IMR-90 (cell line): Measurements from ENCODE around the gene TNK2. TPM values are rescaled to one million over a fixed set of nuclear protein-coding genes. Genes with fewer than 3 reads are reported as not detected.

ENCODE experiments used
- ATAC-seq: fragments of 200-7000 bp; cut with Tn5 transposase; 2 replicates; pipeline ENCODE4 v1.9.1; 2020; ENCODE audit warnings: low read depth, mild to moderate bottlenecking, moderate library complexity
- BruUV-seq: library from RNA; stranded (reverse); fragments of 400-500 nt; replicated peaks from 2 replicates; lab custom pipeline; 2021; lab: Mats Ljungman, UMichigan
- CTCF ChIA-PET: fragments of 300-600 bp; formaldehyde crosslinking; extraction: SDS; loops from one replicate; lab custom pipeline; 2021; ENCODE audit warnings: antibody characterized with exemption; lab: Yijun Ruan, JAX
- POLR2A ChIA-PET: fragments of 300-600 bp; sonication (Branson Sonifier 250); formaldehyde crosslinking; loops from one replicate; lab custom pipeline; 2022; ENCODE audit warnings: antibody characterized with exemption; ENCODE audit not compliant: unreplicated experiment; lab: Charles Lee
- DNase-seq: peaks from one replicate; pipeline ENCODE4 v3.0.0; 2013
- H2AFZ ChIP-seq: replicated peaks from 2 replicates; pipeline ENCODE3; 2013; ENCODE audit warnings: low read length, mild to moderate bottlenecking; ENCODE audit not compliant: poor library complexity
- H2AK5ac ChIP-seq: 2 replicates; pipeline ENCODE4 v1.6.1; 2013; ENCODE audit warnings: low read depth, low read length, inconsistent platforms
- H2AK9ac ChIP-seq: replicated peaks from 2 replicates; pipeline ENCODE3; 2013; ENCODE audit warnings: mild to moderate bottlenecking, low read depth, low read length, moderate library complexity; ENCODE audit not compliant: poor library complexity
- H2BK120ac ChIP-seq: 2 replicates; pipeline ENCODE4 v1.6.1; 2013; ENCODE audit warnings: low read depth, low read length, inconsistent platforms
- H2BK15ac ChIP-seq: 3 replicates; pipeline ENCODE4 v1.6.1; 2013; ENCODE audit warnings: low read depth, low read length, inconsistent platforms
- H2BK20ac ChIP-seq: 2 replicates; pipeline ENCODE4 v1.6.1; 2013; ENCODE audit warnings: low read depth, mild to moderate bottlenecking, inconsistent platforms, low read length, moderate library complexity
- H2BK5ac ChIP-seq: 2 replicates; pipeline ENCODE4 v1.6.1; 2013; ENCODE audit warnings: mild to moderate bottlenecking, low read depth, low read length, inconsistent platforms; ENCODE audit not compliant: poor library complexity, severe bottlenecking
- H3K14ac ChIP-seq: replicated peaks from 2 replicates; pipeline ENCODE4 v1.6.1; 2013; ENCODE audit warnings: low read depth, low read length, inconsistent platforms
- H3K18ac ChIP-seq: 2 replicates; pipeline ENCODE4 v1.6.1; 2013; ENCODE audit warnings: low read depth, low read length, control low read depth
- H3K23ac ChIP-seq: 2 replicates; pipeline ENCODE4 v1.6.1; 2013; ENCODE audit warnings: low read depth, low read length, inconsistent platforms
- H3K27ac ChIP-seq: 2 replicates; pipeline ENCODE4 v1.5.1; 2013; ENCODE audit warnings: mild to moderate bottlenecking, control low read depth, low read length; ENCODE audit not compliant: insufficient read depth
- H3K27me3 ChIP-seq: 2 replicates; pipeline ENCODE4 v1.6.1; 2013; ENCODE audit warnings: low read length; ENCODE audit not compliant: control insufficient read depth, insufficient read depth
- H3K36me3 ChIP-seq: 2 replicates; pipeline ENCODE4 v1.6.1; 2013; ENCODE audit warnings: low read length, mixed read lengths; ENCODE audit not compliant: control insufficient read depth, insufficient read depth
- H3K4ac ChIP-seq: 2 replicates; pipeline ENCODE4 v1.6.1; 2013; ENCODE audit warnings: low read depth, low read length, inconsistent platforms
- H3K4me1 ChIP-seq: 2 replicates; pipeline ENCODE4 v1.6.1; 2013; ENCODE audit warnings: low read length, mixed read lengths; ENCODE audit not compliant: control insufficient read depth, insufficient read depth
- H3K4me2 ChIP-seq: 2 replicates; pipeline ENCODE4 v1.6.1; 2013; ENCODE audit warnings: low read depth, mild to moderate bottlenecking, control low read depth, low read length, moderate library complexity
- H3K4me3 ChIP-seq: 2 replicates; pipeline ENCODE4 v1.5.1; 2013; ENCODE audit warnings: low read depth, mild to moderate bottlenecking, control low read depth, low read length, moderate library complexity; ENCODE audit not compliant: insufficient read depth
- H3K56ac ChIP-seq: 2 replicates; pipeline ENCODE4 v1.6.1; 2013; ENCODE audit warnings: low read length, inconsistent platforms; ENCODE audit not compliant: insufficient read depth; ENCODE audit errors: extremely low read depth
- H3K79me1 ChIP-seq, 2 experiments: 2 replicates each; pipeline ENCODE4 v1.6.1; 2013; ENCODE audit warnings: low read length in 2 of 2, inconsistent platforms in 1 of 2, low read depth in 1 of 2
- H3K9ac ChIP-seq: 2 replicates; pipeline ENCODE4 v1.6.1; 2013; ENCODE audit warnings: low read depth, low read length, control low read depth
- H3K9me1 ChIP-seq: 2 replicates; pipeline ENCODE4 v1.6.1; 2013; ENCODE audit warnings: low read length, inconsistent platforms; ENCODE audit not compliant: insufficient read depth
- H3K9me3 ChIP-seq: 2 replicates; pipeline ENCODE4 v1.6.1; 2013; ENCODE audit warnings: low read length; ENCODE audit not compliant: control insufficient read depth, insufficient read depth
- H4K20me1 ChIP-seq: 2 replicates; pipeline ENCODE4 v1.6.1; 2013; ENCODE audit warnings: low read length, inconsistent platforms; ENCODE audit not compliant: insufficient read depth
- H4K5ac ChIP-seq: 2 replicates; pipeline ENCODE4 v1.6.1; 2013; ENCODE audit warnings: mild to moderate bottlenecking, low read depth, low read length, control low read depth
- H4K8ac ChIP-seq, 2 experiments: 2 replicates each; pipeline ENCODE4 v1.6.1; 2013; ENCODE audit warnings: low read depth in 2 of 2, low read length in 2 of 2, control low read depth in 1 of 2, inconsistent platforms in 1 of 2
- H4K91ac ChIP-seq: 2 replicates; pipeline ENCODE4 v1.6.1; 2013; ENCODE audit warnings: low read depth, low read length, inconsistent platforms; ENCODE audit not compliant: insufficient read depth
- BHLHE40 ChIP-seq: fragments of 150-350 bp; IDR thresholded peaks from 2 replicates; pipeline ENCODE4 v1.6.1; 2016; ENCODE audit warnings: mild to moderate bottlenecking, low read depth, low read length
- CEBPB ChIP-seq: IDR thresholded peaks from 2 replicates; pipeline ENCODE4 v1.6.1; 2012; ENCODE audit warnings: low read depth, low read length, improper control_type of control experiment
- CHD1 ChIP-seq: IDR thresholded peaks from 2 replicates; pipeline ENCODE4 v1.6.1; 2012; ENCODE audit warnings: low read depth, low read length, improper control_type of control experiment
- CTCF ChIP-seq: conservative IDR thresholded peaks from 2 replicates; pipeline ENCODE4 v1.5.1; 2012; ENCODE audit warnings: mild to moderate bottlenecking, low read depth, low read length, improper control_type of control experiment
- ELK1 ChIP-seq: fragments of 150-350 bp; IDR thresholded peaks from 2 replicates; pipeline ENCODE4 v1.6.1; 2016; ENCODE audit warnings: low read depth, mild to moderate bottlenecking, low read length, moderate library complexity, borderline replicate concordance
- FOS ChIP-seq: fragments of 150-350 bp; IDR thresholded peaks from 2 replicates; pipeline ENCODE4 v1.6.1; 2016; ENCODE audit warnings: low read depth, low read length
- MAFK ChIP-seq: IDR thresholded peaks from 2 replicates; pipeline ENCODE4 v1.6.1; 2012; ENCODE audit warnings: low read depth, low read length, improper control_type of control experiment
- MAZ ChIP-seq: IDR thresholded peaks from 2 replicates; pipeline ENCODE4 v1.6.1; 2012; ENCODE audit warnings: low read depth, mild to moderate bottlenecking, low read length, improper control_type of control experiment, moderate library complexity, borderline replicate concordance
- MXI1 ChIP-seq: IDR thresholded peaks from 2 replicates; pipeline ENCODE4 v1.6.1; 2012; ENCODE audit warnings: low read depth, mild to moderate bottlenecking, low read length, moderate library complexity, borderline replicate concordance
- NFE2L2 ChIP-seq: fragments of 150-350 bp; IDR thresholded peaks from 2 replicates; pipeline ENCODE4 v1.6.1; 2016; ENCODE audit warnings: low read depth, mild to moderate bottlenecking, low read length
- POLR2A ChIP-seq: IDR thresholded peaks from 2 replicates; pipeline ENCODE4 v1.6.1; 2012; ENCODE audit warnings: mild to moderate bottlenecking, low read depth, low read length
- RAD21 ChIP-seq: IDR thresholded peaks from 2 replicates; pipeline ENCODE4 v1.6.1; 2012; ENCODE audit warnings: low read length, improper control_type of control experiment
- RCOR1 ChIP-seq: IDR thresholded peaks from 2 replicates; pipeline ENCODE4 v1.6.1; 2012; ENCODE audit warnings: mild to moderate bottlenecking, low read length, improper control_type of control experiment; ENCODE audit not compliant: insufficient replicate concordance
- RFX5 ChIP-seq: IDR thresholded peaks from 2 replicates; pipeline ENCODE4 v1.8.0; 2012; ENCODE audit warnings: low read depth, mild to moderate bottlenecking, low read length, moderate library complexity
- USF2 ChIP-seq: fragments of 150-350 bp; IDR thresholded peaks from 2 replicates; pipeline ENCODE4 v1.6.1; 2017; ENCODE audit warnings: mild to moderate bottlenecking, antibody characterized with exemption, low read length, low read depth
- WGBS, 2 experiments: methylation state at CpG; one replicate each; pipeline versions ENCODE4 v1.1.5 to v1.1.7; 2013; ENCODE audit warnings: missing lambda C conversion rate in 2 of 2; ENCODE audit not compliant: insufficient read length in 1 of 2; ENCODE audit errors: extremely low coverage in 2 of 2; 5-methylcytosine and 5-hydroxymethylcytosine counted together
- dilution Hi-C: fragments of 300-500 bp; cut with HindIII; formaldehyde crosslinking; loops from one replicate; pipeline ENCODE4 v1.14.3; 2018; ENCODE audit warnings: low sequenced_read_pairs; ENCODE audit not compliant: unreplicated experiment
- in situ Hi-C: fragments of 300-500 bp; cut with MboI; formaldehyde crosslinking; loops from 3 replicates; pipeline ENCODE4 v1.14.3; 2019; ENCODE audit warnings: low sequenced_read_pairs, inconsistent platforms, mixed read lengths
- intact Hi-C: fragments of 100-400 bp; cut with micrococcal nuclease; formaldehyde crosslinking; loops from 2 replicates; pipeline ENCODE4 v1.10.0; 2022
- polyA plus RNA-seq, 3 experiments: library from polyadenylated mRNA; depleted of rRNA; stranded (reverse); fragments of >200 nt; gene quantifications; 2 replicates each; pipeline ENCODE4 v1.2.3, GENCODE V29; 2012; ENCODE audit warnings: low replicate concordance in 1 of 3
- total RNA-seq: library from RNA; depleted of rRNA; stranded (reverse); fragments of >200 nt; gene quantifications from 2 replicates; pipeline ENCODE4 v1.2.3, GENCODE V29; 2012

TNK2 gene
- total and polyA plus RNA-seq, 2 of the 4 experiments (the other 2 are of a cell fraction): 2.2 to 13.8 TPM

- H2BK5ac ChIP-seq: no peak overlapping the region
- H3K4me1 ChIP-seq: no peaks in the 10 kb centered on the region
- no peak overlapping the region for H3K14ac ChIP-seq
- no peak overlapping the region for H4K5ac ChIP-seq
- H4K91ac ChIP-seq: no peak overlapping the region
- DNase-seq (no peak), ATAC-seq (no peak)
- in situ Hi-C loops (no loop called here), dilution Hi-C loops (no loop called here), intact Hi-C loops (no loop called here)
- WGBS, 2 experiments: 89% methylated on average over 8 of the region's 28 CpGs; no CpG with 5 or more reads in 1 of the 2 experiments
- H3K36me3 ChIP-seq: peaks cover 34% of the 10 kb centered on the region; the same call in 1 of the 2 replicates
- BruUV-seq: no TSS peak
- no peak overlapping the region for H3K4me2 ChIP-seq
- H3K18ac ChIP-seq: no peak overlapping the region
- POLR2A ChIA-PET: no interaction called here
- no peak overlapping the region for H3K9ac ChIP-seq
- H3K79me1 ChIP-seq: peaks cover 0 to 9% of the 10 kb centered on the region in 2 experiments; a peak in 1 of 4 replicates
- H3K23ac ChIP-seq: no peak overlapping the region
- H3K9me1 ChIP-seq: no peaks in the 10 kb centered on the region
- no peaks in the 10 kb centered on the region for H3K27me3 ChIP-seq
- no peaks in the 10 kb centered on the region for H4K20me1 ChIP-seq
- H2BK20ac ChIP-seq: no peak overlapping the region
- no peak overlapping the region for H2BK15ac ChIP-seq
- no peak overlapping the region for H3K4me3 ChIP-seq
- no peak overlapping the region for H3K27ac ChIP-seq
- no peak overlapping the region for H3K4ac ChIP-seq
- no peak overlapping the region for H2AK9ac ChIP-seq
- no peaks in the 10 kb centered on the region for H3K9me3 ChIP-seq
- no peak for TF ChIP-seq MAFK
- no peak for TF ChIP-seq NFE2L2
- no peak for TF ChIP-seq CHD1
- TF ChIP-seq POLR2A: no peak
- no peak for TF ChIP-seq FOS
- no peak for TF ChIP-seq CEBPB
- TF ChIP-seq RAD21: no peak
- no peak for TF ChIP-seq BHLHE40
- TF ChIP-seq RFX5: no peak
- TF ChIP-seq ELK1: no peak
- no peak for TF ChIP-seq CTCF
- no peak for TF ChIP-seq USF2
- TF ChIP-seq RCOR1: no peak
- TF ChIP-seq MXI1: no peak
- no peak for TF ChIP-seq MAZ
- H3K56ac ChIP-seq: no peak overlapping the region
- H2AK5ac ChIP-seq: no peak overlapping the region
- CTCF ChIA-PET: no interaction called here
- H2BK120ac ChIP-seq: no peak overlapping the region
- H4K8ac ChIP-seq: no peak overlapping the region
- H2AFZ ChIP-seq: no peak overlapping the region
These were observed 36.3 kb downstream of the TNK2 start for GRCh38 chr3:195872097-195872496.
